A673 (cell line): ENCODE measurements around the gene SND1.

ENCODE experiments used
- CTCF ChIP-seq: fragments of 300-800, 200-600 bp; sonication (generic); conservative IDR thresholded peaks from 2 replicates; pipeline ENCODE4 v1.5.1; 2017; ENCODE audit warnings: low read depth, mild to moderate bottlenecking, antibody characterized with exemption, low read length, moderate library complexity, mixed read lengths
- EZH2 ChIP-seq: fragments of 200-600 bp; sonication (generic); IDR thresholded peaks from 2 replicates; pipeline ENCODE4 v1.6.1; 2017; ENCODE audit warnings: borderline replicate concordance, low read depth, mild to moderate bottlenecking, mixed read lengths, antibody characterized with exemption, low read length; ENCODE audit not compliant: poor library complexity, severe bottlenecking

- TF ChIP-seq CTCF (no peak), EZH2 (no peak)
Measured at GRCh38 chr7:128081351-128081750, 429.4 kb downstream of the SND1 start.
